Pancreas (tissue), 10 donors: ENCODE data around the gene UQCC2. TPM values are rescaled to one million over a fixed set of nuclear protein-coding genes. Genes with fewer than 3 reads are reported as not detected.

Experiments
- ATAC-seq, 4 donors: fragments of 200-7000 bp; cut with Tn5 transposase; one replicate each; pipeline versions ENCODE4 v1.8.0 to v1.9.1; 2020; ENCODE audit warnings: mild to moderate bottlenecking in 4 of 4, moderate library complexity in 4 of 4
- DNase-seq, 6 donors: peaks; one replicate each; pipeline ENCODE4 v3.0.0-alpha.2; 2020
- FAIRE-seq: peaks from 2 replicates; lab custom pipeline; 2012; peaks lifted over from hg19 to GRCh38; lab: Jason Lieb, UNC
- H3K27ac ChIP-seq, 4 donors: fragments of 200-600 bp; sonication (generic); 1 replicate in 3 of 4; 2 replicates in 1 of 4; pipeline versions ENCODE4 v1.5.0 to v1.8.0; 2020
- H3K27me3 ChIP-seq, 4 donors: fragments of 200-600 bp; one replicate each; pipeline ENCODE4 v1.8.0; 2021
- H3K36me3 ChIP-seq, 3 donors: fragments of 200-600 bp; sonication (generic) in 1 of 3; one replicate each; pipeline versions ENCODE4 v1.5.0 to v1.8.0; 2020 to 2021
- H3K4me1 ChIP-seq, 3 donors: fragments of 200-600 bp; one replicate each; pipeline ENCODE4 v1.8.0; 2021
- H3K4me3 ChIP-seq, 4 donors: fragments of 200-600 bp; sonication (generic) in 2 of 4; one replicate each; pipeline versions ENCODE4 v1.5.0 to v1.8.0; 2020 to 2021
- H3K9me3 ChIP-seq, 4 donors: fragments of 200-600 bp; one replicate each; pipeline ENCODE4 v1.8.0; 2021
- WGBS, 2 donors: extraction: QIAGEN DNeasy Blood & Tissue Kit; methylation state at CpG; one replicate each; pipeline ENCODE4 v1.1.7; 2013; 5-methylcytosine and 5-hydroxymethylcytosine counted together
- intact Hi-C, 3 donors: fragments of 100-400 bp; cut with DNase I; formaldehyde crosslinking; loops; one replicate each; pipeline versions ENCODE4 v1.11.1 to v1.14.2; 2022
- polyA plus RNA-seq, 2 donors: library from polyadenylated mRNA; stranded (reverse); fragments of 200-250 nt; gene quantifications; one replicate each; pipeline ENCODE4 v1.2.3, GENCODE V29; 2013
- total RNA-seq, 6 donors: library from RNA; stranded (reverse); fragmentation: NEBNext Ultra II Directional in 4 of 6; extraction: Animal tissue kit (Norgen Biotek cat#: 25700) in 4 of 6; gene quantifications; one replicate each; pipeline versions ENCODE4 v1.2.1 to v1.2.4, GENCODE V29; 2021 to 2023
- TF ChIP-seq, protein P1 (sequence below), 4 donors: fragments of 200-600 bp; sonication (generic) in 3 of 4; IDR thresholded peaks; one replicate each; pipeline versions ENCODE4 v1.5.0 to v1.8.0; 2021; ENCODE audit warnings: antibody characterized with exemption in 4 of 4
- donor health status: healthy with polysubstance abuse.
- donor health status: DM: no; HTN: no; CAD: no; lungs with moderate emphysema.
- donor health status: DM: no; HTN: no; CAD: no.
- donor health status: control.
- donor health status: control.
- donor health status: Bipolar disorder and iron deficiency.
- donor health status: DM: yes; HTN: yes; CAD: no.
- donor health status: DM: no; HTN: no; CAD: no.
- donor health status: DM: no; HTN: no; CAD: no.
- donor health status: DM: yes; HTN: yes; CAD: no.

The UQCC2 gene
- total and polyA plus RNA-seq, 8 donors, result 13.9 to 58.9 (median 28.6) TPM

DNA sequence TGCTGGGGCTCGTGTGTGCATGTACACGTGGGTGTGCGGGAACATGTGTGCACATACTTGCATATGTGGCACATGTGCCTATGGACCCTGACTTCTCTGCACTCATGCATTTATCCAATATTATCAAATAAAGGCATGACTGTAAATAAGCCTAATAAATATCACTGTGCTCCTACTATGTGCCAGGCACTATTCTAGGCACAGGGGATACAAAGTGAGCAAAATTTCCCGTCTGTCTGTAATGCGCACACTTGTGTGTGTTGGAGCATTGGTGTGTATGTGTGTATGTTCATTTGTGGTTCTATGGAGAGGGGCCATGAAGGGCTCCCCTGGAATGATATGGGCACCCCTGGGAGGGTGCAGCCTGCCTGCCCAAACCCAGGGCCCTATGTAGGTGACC is 48.5 kb downstream of the UQCC2 start:
- intact Hi-C loops, result no loop called here
- peaks cover 0 to 5% (median 4%) of the 10 kb centered on the region in 3 donors for H3K36me3 ChIP-seq
- no peak for FAIRE-seq
- H3K4me1 ChIP-seq, result no peaks in the 10 kb centered on the region
- no peak overlapping the region for H3K27ac ChIP-seq
- TF ChIP-seq, protein P1, sequence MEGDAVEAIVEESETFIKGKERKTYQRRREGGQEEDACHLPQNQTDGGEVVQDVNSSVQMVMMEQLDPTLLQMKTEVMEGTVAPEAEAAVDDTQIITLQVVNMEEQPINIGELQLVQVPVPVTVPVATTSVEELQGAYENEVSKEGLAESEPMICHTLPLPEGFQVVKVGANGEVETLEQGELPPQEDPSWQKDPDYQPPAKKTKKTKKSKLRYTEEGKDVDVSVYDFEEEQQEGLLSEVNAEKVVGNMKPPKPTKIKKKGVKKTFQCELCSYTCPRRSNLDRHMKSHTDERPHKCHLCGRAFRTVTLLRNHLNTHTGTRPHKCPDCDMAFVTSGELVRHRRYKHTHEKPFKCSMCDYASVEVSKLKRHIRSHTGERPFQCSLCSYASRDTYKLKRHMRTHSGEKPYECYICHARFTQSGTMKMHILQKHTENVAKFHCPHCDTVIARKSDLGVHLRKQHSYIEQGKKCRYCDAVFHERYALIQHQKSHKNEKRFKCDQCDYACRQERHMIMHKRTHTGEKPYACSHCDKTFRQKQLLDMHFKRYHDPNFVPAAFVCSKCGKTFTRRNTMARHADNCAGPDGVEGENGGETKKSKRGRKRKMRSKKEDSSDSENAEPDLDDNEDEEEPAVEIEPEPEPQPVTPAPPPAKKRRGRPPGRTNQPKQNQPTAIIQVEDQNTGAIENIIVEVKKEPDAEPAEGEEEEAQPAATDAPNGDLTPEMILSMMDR (IDR thresholded peaks at IDR 0.05), result no peak
- no peak overlapping the region for H3K4me3 ChIP-seq
- ATAC-seq, result no peak
- DNase-seq, result no peak
- H3K9me3 ChIP-seq, result no peaks in the 10 kb centered on the region
- H3K27me3 ChIP-seq, result no peaks in the 10 kb centered on the region
- 82 to 88% methylated on average over 5 of the region's 5 CpGs for WGBS, 2 donors

GRCh38 chr6:33662318-33662717 is 49.2 kb downstream of the UQCC2 start:
- TF ChIP-seq, protein P1 (IDR thresholded peaks at IDR 0.05), result no peak
- Histone ChIP-seq H3K27ac (no peak overlapping the region), H3K4me3 (no peak overlapping the region), H3K36me3 (peaks cover 0 to 2% (median 0%) of the 10 kb centered on the region in 3 donors), H3K4me1 (no peaks in the 10 kb centered on the region), H3K9me3 (no peaks in the 10 kb centered on the region), H3K27me3 (no peaks in the 10 kb centered on the region)
- intact Hi-C loops, result no loop called here
- FAIRE-seq (no peak), ATAC-seq (no peak), DNase-seq (peak in 1 of 6 donors; percentile 38)
- WGBS, 2 donors, result 91 to 93% methylated on average over 4 to 11 of the region's 11 CpGs

DNA sequence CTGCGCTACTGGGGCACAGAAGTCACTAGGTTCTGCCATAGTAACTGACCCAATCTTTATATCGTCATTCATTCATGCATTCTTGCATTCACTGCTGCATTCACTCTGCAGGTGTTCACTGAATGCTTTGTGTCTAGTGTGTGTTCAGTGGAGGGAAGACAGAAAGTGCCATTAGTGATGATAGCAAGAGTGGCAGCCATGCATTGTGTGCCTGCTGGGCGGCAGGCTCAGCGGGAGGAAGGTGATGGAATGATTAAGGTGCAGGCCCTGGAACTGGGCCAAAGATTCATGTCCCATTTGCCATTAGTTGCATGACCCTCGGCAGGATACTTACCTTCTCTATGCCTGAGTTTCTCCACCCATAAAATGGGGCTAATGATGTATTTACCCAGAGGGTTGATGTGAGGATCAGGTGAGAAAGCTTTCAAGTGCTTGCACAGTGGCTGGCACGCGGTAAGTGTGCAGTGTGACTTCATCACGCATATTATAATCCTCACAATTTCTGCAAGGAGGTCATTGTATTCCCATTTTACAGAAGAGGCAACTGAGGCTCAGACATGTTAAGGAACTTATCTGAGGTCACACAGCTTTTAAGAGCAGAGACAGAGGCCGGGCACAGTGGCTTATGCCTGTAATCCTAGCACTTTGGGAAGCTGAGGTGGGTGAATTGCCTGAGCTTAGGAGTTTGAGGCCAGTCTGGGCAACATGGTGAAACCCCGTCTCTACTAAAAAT is 50.2 kb downstream of the UQCC2 start:
- H3K4me3 ChIP-seq, result no peak overlapping the region
- intact Hi-C loops, result no loop called here
- TF ChIP-seq, protein P1 (IDR thresholded peaks at IDR 0.05), result no peak
- ATAC-seq (no peak), DNase-seq (no peak), FAIRE-seq (no peak)
- 78 to 89% methylated on average over 10 of the region's 10 CpGs for WGBS, 2 donors
- no peaks in the 10 kb centered on the region for H3K9me3 ChIP-seq
- H3K36me3 ChIP-seq, result no peaks in the 10 kb centered on the region
- H3K27me3 ChIP-seq, result no peaks in the 10 kb centered on the region
- no peaks in the 10 kb centered on the region for H3K4me1 ChIP-seq
- H3K27ac ChIP-seq, result no peak overlapping the region

GRCh38 chr6:33659986-33660385 is 51.5 kb downstream of the UQCC2 start:
- 87 to 93% methylated on average over 6 of the region's 6 CpGs for WGBS, 2 donors
- intact Hi-C loops, result no loop called here
- Histone ChIP-seq H3K27ac (no peak overlapping the region), H3K9me3 (no peaks in the 10 kb centered on the region), H3K36me3 (no peaks in the 10 kb centered on the region), H3K4me1 (no peaks in the 10 kb centered on the region), H3K4me3 (no peak overlapping the region), H3K27me3 (no peaks in the 10 kb centered on the region)
- TF ChIP-seq, protein P1 (IDR thresholded peaks at IDR 0.05), result no peak
- DNase-seq (no peak), FAIRE-seq (no peak), ATAC-seq (no peak)

- TF ChIP-seq, protein P1 (IDR thresholded peaks at IDR 0.05), result no peak
- intact Hi-C loops, result no loop called here
- no peaks in the 10 kb centered on the region for H3K4me1 ChIP-seq
- no peaks in the 10 kb centered on the region for H3K36me3 ChIP-seq
- DNase-seq, result peak in 1 of 6 donors; percentile 56
- H3K27me3 ChIP-seq, result no peaks in the 10 kb centered on the region
- FAIRE-seq, result no peak
- WGBS, 2 donors, result 89 to 93% methylated on average over 16 of the region's 16 CpGs
- H3K4me3 ChIP-seq, result no peak overlapping the region
- no peaks in the 10 kb centered on the region for H3K9me3 ChIP-seq
- ATAC-seq, result no peak
- no peak overlapping the region for H3K27ac ChIP-seq
Measured at GRCh38 chr6:33658982-33659689, 52.4 kb downstream of the UQCC2 start.
